Loucy (cell line): ENCODE measurements around the gene FKBP9.
"Not testable (repeated sequence)": the region's sequence is repeated elsewhere in the genome, so short reads cannot be mapped to it uniquely, and the experiment has no call there.

Source experiments
- CTCF ChIP-seq: fragments of 200-600 bp; sonication (generic); conservative IDR thresholded peaks from 2 replicates; pipeline ENCODE4 v1.5.1; 2014; ENCODE audit warnings: mild to moderate bottlenecking, antibody characterized with exemption, low read length
- EZH2phosphoT487 ChIP-seq: fragments of 200-600 bp; IDR thresholded peaks from 2 replicates; pipeline ENCODE4 v1.6.1; 2018; ENCODE audit warnings: antibody characterized with exemption, mild to moderate bottlenecking, moderate library complexity, borderline replicate concordance

- TF ChIP-seq CTCF, EZH2phosphoT487: not testable (repeated sequence)
These were observed 35.5 kb downstream of the FKBP9 start for GRCh38 chr7:32992750-32993149.
